Skeletal muscle satellite cell (primary cell): ENCODE data around the gene RAB21. TPM values are rescaled to one million over a fixed set of nuclear protein-coding genes. Genes with fewer than 3 reads are reported as not detected.

Experiments used
- H3K27me3 ChIP-seq: 2 replicates; pipeline ENCODE4 v1.7.0; 2013; ENCODE audit warnings: low read length; ENCODE audit not compliant: control insufficient read depth, insufficient read depth
- H3K36me3 ChIP-seq: 2 replicates; pipeline ENCODE4 v1.7.0; 2013; ENCODE audit warnings: mild to moderate bottlenecking, control low read depth, low read length; ENCODE audit not compliant: insufficient read depth
- H3K4me1 ChIP-seq: 2 replicates; pipeline ENCODE4 v1.7.0; 2013; ENCODE audit warnings: low read length; ENCODE audit not compliant: control insufficient read depth, insufficient read depth
- H3K4me2 ChIP-seq: 2 replicates; pipeline ENCODE4 v1.7.0; 2013; ENCODE audit warnings: mild to moderate bottlenecking, low read length
- H3K4me3 ChIP-seq: 2 replicates; pipeline ENCODE4 v1.7.0; 2013; ENCODE audit warnings: low read length
- H3K9ac ChIP-seq: 2 replicates; pipeline ENCODE4 v1.7.0; 2013; ENCODE audit warnings: mild to moderate bottlenecking, low read depth, low read length, moderate library complexity
- H3K9me3 ChIP-seq: replicated peaks from 2 replicates; pipeline ENCODE4 v1.7.0; 2013; ENCODE audit warnings: mild to moderate bottlenecking, control low read depth, low read length
- total RNA-seq: library from RNA; depleted of rRNA; stranded (reverse); fragments of >200 nt; gene quantifications from 2 replicates; pipeline ENCODE4 v1.2.3, GENCODE V29; 2012; rRNA removed

RAB21 gene, protein sequence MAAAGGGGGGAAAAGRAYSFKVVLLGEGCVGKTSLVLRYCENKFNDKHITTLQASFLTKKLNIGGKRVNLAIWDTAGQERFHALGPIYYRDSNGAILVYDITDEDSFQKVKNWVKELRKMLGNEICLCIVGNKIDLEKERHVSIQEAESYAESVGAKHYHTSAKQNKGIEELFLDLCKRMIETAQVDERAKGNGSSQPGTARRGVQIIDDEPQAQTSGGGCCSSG
- 14.9 and 18.3 TPM in 2 replicates for total RNA-seq

DNA sequence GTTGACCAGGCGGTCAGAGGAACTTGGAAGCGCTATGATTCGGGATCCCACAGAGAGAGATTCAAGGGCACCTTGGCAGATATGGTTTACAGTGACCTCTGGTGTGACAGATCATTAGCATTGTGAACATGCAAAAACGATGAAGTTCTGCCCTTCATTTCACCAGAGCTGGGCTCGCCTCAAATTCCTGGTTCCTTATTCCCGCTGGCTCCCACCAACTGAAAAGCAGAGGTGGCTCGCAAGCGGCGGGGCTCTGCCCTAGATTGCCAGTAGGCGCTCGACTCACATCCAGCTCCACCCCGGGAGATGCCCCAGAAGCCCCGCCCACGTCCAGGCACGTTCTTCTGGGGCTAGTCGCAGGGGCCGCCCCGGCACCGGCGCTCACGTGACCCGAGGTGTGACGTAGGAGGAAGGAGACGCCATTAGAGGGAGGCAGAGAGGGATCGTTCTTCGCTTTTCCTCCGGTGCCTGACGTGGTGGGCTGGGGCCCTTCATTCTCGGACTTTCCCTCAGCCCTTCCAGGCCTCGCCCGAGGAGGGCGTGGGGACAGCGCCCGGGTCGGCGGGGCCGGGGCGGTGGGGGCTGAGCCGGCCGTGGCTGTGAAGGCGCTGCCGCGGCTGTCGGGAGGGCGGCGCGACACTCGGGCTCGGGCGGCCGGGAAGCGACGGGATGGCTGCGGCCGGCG is at the start of gene RAB21:
RAB21 (plus strand) TSS at position 403 of the 685 bp plus-strand sequence; CDS start at position 670, 267 bp downstream.
- peaks cover 8% of the 10 kb centered on the region for H3K9me3 ChIP-seq
- peaks cover 14% of the 10 kb centered on the region for H3K27me3 ChIP-seq
- peak within 1 kb of the TSS; percentile 93 for H3K9ac ChIP-seq
- peaks cover 9% of the 10 kb centered on the region for H3K4me1 ChIP-seq
- H3K4me3 ChIP-seq: peak within 1 kb of the TSS; percentile 78
- H3K4me2 ChIP-seq: peak within 1 kb of the TSS; percentile 90
- H3K36me3 ChIP-seq: peaks cover 25% of the 10 kb centered on the region

DNA sequence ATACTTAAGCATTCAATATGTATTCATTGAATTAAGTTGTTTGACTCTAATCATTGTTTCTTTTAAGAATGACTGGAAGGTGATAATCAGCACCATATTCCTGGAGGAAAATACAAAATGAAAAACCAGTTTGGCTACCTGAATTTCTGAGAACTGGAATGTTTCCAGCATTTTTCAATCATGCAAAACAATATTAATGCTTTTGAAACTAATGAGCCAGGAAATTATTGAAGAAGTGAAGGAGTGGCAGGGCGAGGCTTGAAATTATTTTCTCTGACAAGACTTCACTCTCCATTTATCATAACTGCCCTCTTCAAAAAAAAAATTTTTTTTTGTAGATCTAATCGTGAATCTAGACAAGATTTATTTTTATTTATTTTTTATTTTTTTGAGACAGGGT is 49.7 kb upstream of the RAB21 start:
- H3K36me3 ChIP-seq: peaks cover 15% of the 10 kb centered on the region
- no peaks in the 10 kb centered on the region for H3K9me3 ChIP-seq
- H3K4me3 ChIP-seq: no peak overlapping the region
- no peak overlapping the region for H3K4me2 ChIP-seq
- peaks cover 10% of the 10 kb centered on the region for H3K4me1 ChIP-seq
- no peaks in the 10 kb centered on the region for H3K27me3 ChIP-seq
- no peak overlapping the region for H3K9ac ChIP-seq

DNA sequence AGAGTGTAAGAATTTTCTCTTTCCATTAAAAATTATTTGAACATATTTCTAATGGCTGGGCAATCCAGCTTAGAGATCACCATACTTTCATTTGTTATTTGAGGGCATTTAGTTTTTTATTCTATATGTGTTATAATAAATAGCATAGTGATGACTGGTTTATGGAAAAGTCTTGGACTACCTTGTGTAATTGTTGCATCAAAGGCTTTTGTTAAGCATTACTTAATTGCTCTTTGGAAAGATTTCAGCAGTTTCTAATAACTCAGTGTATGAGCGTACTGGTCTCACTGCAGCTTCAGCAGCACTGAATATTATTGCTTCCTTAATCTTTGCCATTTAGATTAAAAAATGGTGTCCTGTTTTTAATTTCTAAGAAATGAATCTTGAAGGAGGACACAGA is 46.0 kb upstream of the RAB21 start:
- H3K4me1 ChIP-seq: peaks cover 15% of the 10 kb centered on the region
- H3K4me2 ChIP-seq: no peak overlapping the region
- no peaks in the 10 kb centered on the region for H3K9me3 ChIP-seq
- no peaks in the 10 kb centered on the region for H3K27me3 ChIP-seq
- H3K9ac ChIP-seq: no peak overlapping the region
- H3K4me3 ChIP-seq: no peak overlapping the region
- no peaks in the 10 kb centered on the region for H3K36me3 ChIP-seq

DNA sequence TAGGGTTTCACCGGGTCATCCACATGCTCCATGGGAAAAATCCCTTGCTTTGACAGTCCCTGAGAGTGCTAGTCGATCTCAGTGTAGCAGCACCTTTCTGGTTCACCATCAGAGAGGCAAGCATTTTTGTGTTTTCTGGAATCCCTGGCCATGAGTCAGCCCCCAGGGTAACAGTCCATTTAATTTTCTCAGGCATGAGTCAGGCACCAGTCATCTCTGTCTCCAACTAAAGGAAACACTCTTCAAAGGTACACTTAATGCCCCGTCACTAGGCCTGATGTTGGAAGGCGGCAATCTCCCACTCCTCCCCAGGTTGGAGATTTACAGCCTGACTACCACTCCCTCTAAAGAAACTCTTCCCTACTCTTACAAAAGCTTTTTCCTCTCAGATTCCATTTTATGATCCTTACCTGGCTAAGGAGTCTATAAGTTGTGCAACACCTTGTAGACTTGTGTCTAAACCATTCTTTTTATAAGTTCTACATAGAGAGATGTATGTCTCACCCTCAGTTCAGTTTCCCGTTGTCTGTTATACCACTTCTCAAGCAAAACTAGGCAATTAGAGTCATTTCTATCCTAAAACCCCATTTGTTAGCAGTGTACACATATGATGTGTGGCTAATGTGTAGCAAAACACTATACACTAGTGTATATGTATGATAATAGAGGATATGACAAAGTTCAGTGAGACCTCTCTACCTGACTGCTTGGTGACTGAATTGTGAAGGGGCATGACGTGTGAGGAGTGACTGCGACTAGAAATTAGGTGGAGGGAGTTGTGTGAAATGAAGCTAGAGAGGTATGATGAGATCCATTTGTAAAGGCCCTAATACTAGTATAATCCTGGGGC is 44.2 kb upstream of the RAB21 start:
- Histone ChIP-seq H3K9me3 (no peaks in the 10 kb centered on the region), H3K27me3 (no peaks in the 10 kb centered on the region), H3K36me3 (no peaks in the 10 kb centered on the region), H3K4me3 (no peak overlapping the region), H3K4me1 (peaks cover 15% of the 10 kb centered on the region), H3K9ac (no peak overlapping the region), H3K4me2 (peak overlapping the region; percentile 41)

DNA sequence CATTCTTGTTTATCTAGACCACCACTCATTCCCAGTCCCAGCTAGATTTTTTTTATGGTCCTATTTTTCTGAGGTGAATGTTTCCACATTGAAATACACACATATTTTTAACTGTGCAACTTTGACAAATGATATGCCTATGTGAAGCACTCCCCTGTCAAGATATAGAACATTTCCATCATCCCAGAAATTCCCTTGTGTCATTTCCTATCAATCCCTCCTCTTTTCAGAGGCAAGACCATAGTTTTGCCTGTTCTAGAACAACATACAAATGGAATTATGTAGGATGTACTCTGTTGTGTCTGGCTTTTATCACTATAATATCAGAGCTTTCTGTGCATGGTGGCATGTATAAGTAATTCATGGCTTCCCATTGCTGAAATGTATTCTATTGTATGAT is 36.1 kb upstream of the RAB21 start:
- Histone ChIP-seq H3K4me2 (no peak overlapping the region), H3K9me3 (no peaks in the 10 kb centered on the region), H3K9ac (no peak overlapping the region), H3K27me3 (no peaks in the 10 kb centered on the region), H3K4me1 (no peaks in the 10 kb centered on the region), H3K36me3 (no peaks in the 10 kb centered on the region), H3K4me3 (no peak overlapping the region)

DNA sequence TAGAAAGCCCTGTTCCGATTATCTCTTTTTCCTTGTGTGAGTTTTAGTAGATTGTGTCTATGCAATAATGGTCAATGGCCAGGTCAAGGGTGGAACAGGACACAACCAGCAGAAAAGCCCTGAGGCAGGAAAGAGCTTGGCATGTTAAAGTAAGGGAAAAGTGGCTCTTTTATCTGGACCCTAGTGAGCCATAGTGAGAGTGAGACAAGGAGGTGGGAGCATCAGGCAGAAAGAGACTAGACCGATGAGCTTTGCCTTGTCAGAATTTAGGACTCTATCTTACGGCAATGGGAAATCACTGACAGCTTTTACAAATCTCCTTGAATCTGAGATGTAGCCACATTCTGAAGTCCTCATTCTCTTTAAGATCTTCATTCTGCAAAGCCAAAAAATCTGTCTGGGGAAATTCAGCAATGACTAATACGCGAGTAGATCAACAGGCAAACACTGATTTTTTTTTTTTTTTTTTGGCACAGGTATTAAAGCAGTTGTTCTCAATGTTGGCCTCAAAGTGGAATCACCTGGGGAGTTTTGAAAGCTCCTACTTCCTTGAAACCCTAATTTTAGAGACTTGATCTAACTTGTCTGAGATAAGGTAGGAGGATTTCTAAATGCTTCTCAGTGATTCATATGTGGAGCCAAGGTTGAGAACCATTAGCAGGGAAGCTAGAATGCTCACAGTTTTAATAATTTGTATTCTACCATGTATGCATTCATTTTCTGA is 34.9 kb upstream of the RAB21 start:
- no peaks in the 10 kb centered on the region for H3K4me1 ChIP-seq
- no peak overlapping the region for H3K9ac ChIP-seq
- no peaks in the 10 kb centered on the region for H3K27me3 ChIP-seq
- no peaks in the 10 kb centered on the region for H3K36me3 ChIP-seq
- no peak overlapping the region for H3K4me2 ChIP-seq
- no peak overlapping the region for H3K4me3 ChIP-seq
- H3K9me3 ChIP-seq: no peaks in the 10 kb centered on the region

DNA sequence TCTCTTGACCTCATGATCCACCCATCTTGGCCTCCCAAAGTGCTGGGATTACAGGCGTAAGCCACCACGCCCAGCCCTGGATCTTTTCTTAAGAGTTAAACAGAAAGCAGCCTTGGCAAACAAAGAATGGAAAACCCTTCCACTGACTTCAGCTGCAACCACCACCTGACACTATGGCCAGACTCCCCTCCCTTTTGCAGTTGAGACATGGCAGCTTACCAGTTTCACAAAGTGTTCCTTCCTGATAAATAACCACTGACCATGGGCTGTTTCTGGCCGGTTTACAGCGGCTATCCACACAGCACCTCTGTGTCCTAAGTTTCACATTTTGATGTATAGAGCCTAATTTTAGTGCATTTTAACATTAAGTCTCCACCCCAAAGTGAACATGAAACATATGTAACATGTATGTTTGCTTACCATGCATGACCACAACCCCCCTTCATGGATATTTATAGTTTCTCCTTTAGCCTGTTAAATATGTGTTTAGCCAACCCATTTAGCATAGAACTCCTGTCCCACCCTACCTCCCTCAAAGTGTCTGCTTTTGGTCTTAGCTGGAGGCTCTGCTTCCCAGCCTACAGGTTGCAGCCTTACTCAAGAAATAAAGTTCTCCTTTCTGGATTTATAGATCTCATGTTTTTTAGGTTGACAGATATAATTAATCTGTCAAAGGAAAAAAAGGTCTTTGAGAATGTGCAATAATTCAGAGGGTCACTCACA is 32.7 kb upstream of the RAB21 start:
- Histone ChIP-seq H3K9ac (no peak overlapping the region), H3K4me3 (no peak overlapping the region), H3K9me3 (no peaks in the 10 kb centered on the region), H3K36me3 (no peaks in the 10 kb centered on the region), H3K4me1 (no peaks in the 10 kb centered on the region), H3K27me3 (no peaks in the 10 kb centered on the region), H3K4me2 (no peak overlapping the region)

DNA sequence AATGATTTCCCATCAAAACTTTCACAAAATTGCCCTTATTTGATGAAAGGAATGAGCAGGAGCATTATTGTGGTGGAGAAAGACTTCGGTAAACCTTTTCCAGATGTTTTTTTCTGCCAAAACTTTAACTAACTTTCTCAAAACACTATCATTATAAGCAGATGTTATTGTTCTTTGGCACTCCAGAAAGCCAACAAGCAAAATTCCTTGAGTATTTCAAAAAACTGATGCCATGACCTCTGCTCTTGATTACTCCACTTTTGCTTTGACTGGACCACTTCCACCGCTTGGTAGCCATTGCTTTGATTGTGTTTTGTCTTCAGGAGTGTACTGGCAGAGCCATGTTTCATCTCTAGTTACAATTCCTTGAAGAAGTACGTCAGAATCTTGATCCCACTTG is 29.7 kb upstream of the RAB21 start:
- H3K27me3 ChIP-seq: no peaks in the 10 kb centered on the region
- no peak overlapping the region for H3K4me3 ChIP-seq
- H3K9ac ChIP-seq: no peak overlapping the region
- no peak overlapping the region for H3K4me2 ChIP-seq
- no peaks in the 10 kb centered on the region for H3K9me3 ChIP-seq
- no peaks in the 10 kb centered on the region for H3K36me3 ChIP-seq
- no peaks in the 10 kb centered on the region for H3K4me1 ChIP-seq

DNA sequence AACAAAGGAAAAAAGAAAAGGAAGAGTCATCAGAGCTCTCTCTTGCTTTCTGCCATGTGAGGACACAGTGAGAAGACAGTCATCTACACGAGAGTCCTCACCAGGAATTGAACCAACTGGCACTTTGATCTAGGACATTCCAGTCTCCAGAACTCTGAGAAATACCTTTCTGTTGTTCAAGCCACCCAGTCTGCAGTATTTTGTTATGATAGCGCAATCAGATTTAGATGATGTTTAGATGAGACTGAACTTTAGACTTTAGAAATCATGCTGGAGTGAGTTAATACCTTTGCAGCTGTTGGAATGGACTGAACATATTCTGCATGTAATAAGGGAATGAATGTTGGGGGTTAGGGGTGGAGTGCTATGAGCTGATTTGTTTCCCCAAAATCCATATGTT is 28.1 kb upstream of the RAB21 start:
- Histone ChIP-seq H3K36me3 (no peaks in the 10 kb centered on the region), H3K27me3 (no peaks in the 10 kb centered on the region), H3K4me2 (no peak overlapping the region), H3K4me3 (no peak overlapping the region), H3K9me3 (no peaks in the 10 kb centered on the region), H3K9ac (no peak overlapping the region), H3K4me1 (peaks cover 5% of the 10 kb centered on the region)

DNA sequence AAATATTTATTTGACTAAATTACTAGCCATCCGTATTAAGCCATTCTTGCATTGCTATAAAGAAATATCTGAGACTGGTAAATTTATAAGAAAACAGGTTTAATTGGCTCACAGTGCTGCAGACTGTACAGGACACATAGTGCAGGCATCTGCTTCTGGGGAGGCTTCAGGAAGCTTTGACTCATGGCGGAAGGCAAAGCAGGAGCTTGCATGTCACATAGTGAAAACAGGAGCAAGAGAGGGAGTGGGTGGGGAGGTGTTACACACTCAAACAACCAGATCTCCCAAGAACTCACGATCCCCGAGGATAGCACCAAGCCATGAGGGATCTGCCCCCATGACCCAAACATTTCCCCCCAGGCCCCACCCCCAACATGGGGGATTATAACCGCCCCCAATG is 26.7 kb upstream of the RAB21 start:
- Histone ChIP-seq H3K27me3 (no peaks in the 10 kb centered on the region), H3K4me1 (peaks cover 7% of the 10 kb centered on the region), H3K9me3 (no peaks in the 10 kb centered on the region), H3K9ac (no peak overlapping the region), H3K4me2 (no peak overlapping the region), H3K4me3 (no peak overlapping the region), H3K36me3 (no peaks in the 10 kb centered on the region)
